Measurements from ENCODE around the gene HES7.

GRCh38 chr17:8164815-8165131, 40.9 kb upstream of the HES7 start:
- no peak for TF ChIP-seq EZH2 (optimal IDR thresholded peaks at IDR 0.05; ENCODE audit: low read depth, low read length)
- TF ChIP-seq CTCF (IDR thresholded peaks at IDR 0.05; ENCODE audit: low read length) = no peak

Data from MM.1S (cell line).